EL (cell line): ENCODE data around the gene TBC1D22B.
"Not testable (repeated sequence)": the region's sequence is repeated elsewhere in the genome, so short reads cannot be mapped to it uniquely, and the experiment has no call there.

Experiments used
- DNase-seq: peaks from one replicate; pipeline ENCODE4 v3.0.0-alpha.2; 2016

Gene TBC1D22B

GRCh38 chr6:37272834-37273566 is 15.4 kb downstream of the TBC1D22B start:
- DNase-seq = no peak

GRCh38 chr6:37273690-37274089 is 16.1 kb downstream of the TBC1D22B start:
- no peak for DNase-seq

- no peak for DNase-seq
Observed at GRCh38 chr6:37275350-37275749, 17.8 kb downstream of the TBC1D22B start.

- no peak for DNase-seq
Observed at GRCh38 chr6:37277001-37277409, 19.4 kb downstream of the TBC1D22B start.

GRCh38 chr6:37279366-37280134 is 22.0 kb downstream of the TBC1D22B start:
- peak; percentile 21 for DNase-seq

- DNase-seq = no peak
Observed at GRCh38 chr6:37280162-37280887, 22.8 kb downstream of the TBC1D22B start.

GRCh38 chr6:37282371-37282770 is 24.8 kb downstream of the TBC1D22B start:
- DNase-seq = no peak

- DNase-seq = no peak
Observed at GRCh38 chr6:37283268-37283667, 25.7 kb downstream of the TBC1D22B start.

GRCh38 chr6:37283671-37284151 is 26.1 kb downstream of the TBC1D22B start:
- no peak for DNase-seq

- DNase-seq = no peak
Observed at GRCh38 chr6:37284781-37285180, 27.2 kb downstream of the TBC1D22B start.

GRCh38 chr6:37285861-37286311 is 28.3 kb downstream of the TBC1D22B start:
- no peak for DNase-seq

GRCh38 chr6:37287519-37288157 is 30.1 kb downstream of the TBC1D22B start:
- DNase-seq = no peak

GRCh38 chr6:37288247-37288646 is 30.7 kb downstream of the TBC1D22B start:
- DNase-seq = peak; percentile 29

GRCh38 chr6:37289931-37290330 is 32.4 kb downstream of the TBC1D22B start:
- DNase-seq = no peak

GRCh38 chr6:37293426-37293825 is 35.9 kb downstream of the TBC1D22B start:
- DNase-seq = no peak

GRCh38 chr6:37297637-37298036 is 40.1 kb downstream of the TBC1D22B start:
- not testable (repeated sequence) for DNase-seq

GRCh38 chr6:37298958-37299357 is 41.4 kb downstream of the TBC1D22B start:
- no peak for DNase-seq

- DNase-seq = no peak
Observed at GRCh38 chr6:37299990-37300389, 42.4 kb downstream of the TBC1D22B start.

- DNase-seq = no peak
Observed at GRCh38 chr6:37302086-37302686, 44.6 kb downstream of the TBC1D22B start.

- DNase-seq = no peak
Observed at GRCh38 chr6:37303091-37303660, 45.6 kb downstream of the TBC1D22B start.

- DNase-seq = peak; percentile 51
Observed at GRCh38 chr6:37303891-37304503, 46.4 kb downstream of the TBC1D22B start.

GRCh38 chr6:37304766-37305165 is 47.2 kb downstream of the TBC1D22B start:
- DNase-seq = no peak
